HG03135 (cell line): ENCODE data around the gene PPP1R27.

Source experiments
- ATAC-seq: cut with Tn5 transposase; IDR thresholded peaks from one replicate; pipeline ENCODE4 v1.9.1; 2021; ENCODE audit warnings: mild to moderate bottlenecking, moderate library complexity; ENCODE audit not compliant: unreplicated experiment

Gene PPP1R27

DNA sequence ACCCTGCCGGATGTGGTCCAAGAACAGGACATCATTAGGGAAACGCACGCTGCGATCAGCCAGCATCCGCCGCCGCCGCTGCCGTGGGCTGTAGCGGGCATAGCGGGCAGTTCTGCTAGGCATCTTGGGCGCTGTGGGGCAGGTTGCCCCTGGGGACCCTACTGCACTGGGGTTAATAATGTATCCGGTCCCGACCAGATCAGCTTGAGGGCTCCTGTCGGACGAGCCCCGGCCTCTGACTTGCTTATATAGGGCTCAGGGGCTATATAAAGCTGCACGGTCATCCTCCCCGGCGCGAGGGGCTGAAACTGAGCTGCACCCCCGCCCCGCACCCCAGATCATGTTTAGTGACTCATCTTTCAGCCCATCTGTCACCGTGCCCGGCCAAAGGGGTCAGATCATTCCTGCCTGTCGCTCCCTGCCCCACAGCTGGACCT is at the start of gene PPP1R27:
TSS of gene PPP1R27 (minus strand) at position 220 of the 437 bp plus-strand sequence. CDS start at position 123, 97 bp downstream.
- no peak for ATAC-seq

DNA sequence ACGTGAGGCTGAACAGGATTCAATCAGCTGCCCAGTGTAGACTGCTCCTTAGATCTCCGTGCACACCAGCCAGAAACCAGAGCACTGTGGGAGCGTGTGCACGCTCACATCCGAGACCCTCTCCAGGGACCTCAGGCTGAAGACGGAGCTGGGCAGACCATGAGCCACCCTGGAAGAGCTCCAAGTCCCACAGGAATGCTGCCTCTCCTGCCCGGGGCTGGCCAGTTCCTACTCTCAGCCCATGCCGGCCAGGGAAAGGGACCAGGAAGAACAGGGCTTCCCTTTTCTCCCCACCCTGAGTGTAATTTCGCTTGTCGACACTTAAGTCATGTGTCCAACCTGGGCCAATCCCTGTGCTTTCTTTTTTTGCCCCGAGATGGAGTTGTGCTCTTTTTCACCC is 49.7 kb upstream of the PPP1R27 start:
- ATAC-seq, result no peak

DNA sequence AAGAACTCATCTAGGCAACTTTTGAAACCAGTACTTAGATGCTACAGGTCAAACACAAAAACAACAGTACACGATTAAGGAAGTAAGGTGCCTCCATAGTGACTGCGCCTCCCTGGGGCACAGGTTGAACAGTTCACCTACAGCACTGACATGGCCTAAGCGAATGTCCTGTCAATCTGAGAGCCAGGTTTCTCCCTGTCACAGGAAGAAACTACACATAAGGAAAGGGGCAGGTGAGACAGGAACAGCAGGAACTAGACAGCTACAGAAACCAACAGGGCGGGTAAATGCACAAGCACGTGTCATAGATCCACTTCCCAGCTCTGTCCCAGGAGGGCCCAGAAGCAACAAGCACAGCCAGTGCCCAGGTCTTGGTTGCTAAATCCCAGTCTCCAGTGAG is 44.3 kb upstream of the PPP1R27 start:
- no peak for ATAC-seq

GRCh38 chr17:81878294-81878693 is 43.4 kb upstream of the PPP1R27 start:
- no peak for ATAC-seq

DNA sequence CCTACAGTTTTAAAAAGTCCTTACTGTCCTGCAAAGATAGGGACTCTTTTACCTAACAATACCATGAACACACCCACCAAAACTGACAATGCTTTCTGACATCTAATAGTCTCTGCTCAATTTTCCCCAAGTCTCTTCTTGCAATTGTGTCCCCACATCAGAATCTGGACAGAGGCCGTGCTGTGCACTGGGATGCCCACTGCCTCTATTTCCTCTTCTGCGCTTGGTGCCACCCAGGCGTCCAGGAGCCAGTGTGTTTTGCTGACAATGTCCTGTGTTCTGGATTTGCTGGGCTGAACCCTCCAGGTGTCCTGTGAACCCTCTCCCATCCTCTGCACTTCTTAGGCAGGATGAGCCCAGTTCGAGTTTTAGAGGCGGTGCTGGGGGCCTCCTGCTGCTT is 42.7 kb upstream of the PPP1R27 start:
- ATAC-seq, result no peak

GRCh38 chr17:81871387-81872230 is 36.8 kb upstream of the PPP1R27 start:
- ATAC-seq, result peak; percentile 48

- ATAC-seq, result peak; percentile 15
Observed at GRCh38 chr17:81870981-81871386, 36.1 kb upstream of the PPP1R27 start, which contains the start of gene ARHGDIA. Gene ARHGDIA, minus strand, starts transcription at chr17:81871337. Its CDS starts 1,407 bp downstream, at chr17:81869930.

DNA sequence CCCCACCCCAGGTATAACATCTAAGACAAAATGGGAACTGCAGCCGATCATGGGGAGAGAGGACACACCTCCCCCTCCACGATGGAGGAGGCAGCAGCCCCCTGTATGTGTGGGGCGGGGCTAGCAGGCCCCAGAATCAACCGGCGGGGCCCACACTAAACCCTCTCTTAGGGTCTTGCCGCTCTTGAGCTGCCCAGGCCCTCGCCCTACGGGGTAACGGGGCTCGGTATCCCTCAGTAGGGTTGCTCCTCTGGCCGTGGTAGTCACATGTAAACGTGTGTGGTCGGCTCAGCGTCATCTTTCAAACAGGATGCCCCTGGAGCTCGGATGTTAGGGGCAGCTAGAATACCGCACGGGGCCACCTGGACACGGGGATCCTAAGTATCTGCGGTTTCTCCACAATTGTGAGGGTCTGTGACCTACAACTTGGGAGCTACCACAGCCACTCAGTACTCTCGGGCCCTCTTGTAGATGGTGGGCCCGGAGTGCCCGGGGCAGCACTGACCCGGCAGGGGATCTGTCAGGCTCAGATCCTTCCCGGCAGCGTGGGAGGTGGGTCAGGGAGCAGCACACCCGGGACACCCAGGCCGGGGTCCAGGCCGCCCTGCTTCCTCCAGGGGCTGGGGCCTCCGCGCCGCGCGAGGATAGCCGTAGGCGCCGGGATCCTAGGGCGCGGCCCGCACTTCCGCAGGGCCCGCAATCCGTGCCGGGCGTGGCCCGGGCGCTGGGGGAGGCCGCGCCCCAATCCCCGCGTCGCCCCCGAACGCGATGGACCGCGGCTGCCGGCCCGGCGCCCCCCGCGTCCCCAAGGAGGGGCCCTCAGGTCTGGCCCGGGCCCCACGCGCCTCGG is 35.5 kb upstream of the PPP1R27 start:
- peak; percentile 18 for ATAC-seq

GRCh38 chr17:81869221-81870130 is 34.6 kb upstream of the PPP1R27 start:
- ATAC-seq, result no peak

GRCh38 chr17:81868674-81869220 is 33.9 kb upstream of the PPP1R27 start:
- no peak for ATAC-seq

GRCh38 chr17:81867991-81868673 is 33.3 kb upstream of the PPP1R27 start:
- no peak for ATAC-seq

- no peak for ATAC-seq
Observed at GRCh38 chr17:81867170-81867990, 32.5 kb upstream of the PPP1R27 start.

GRCh38 chr17:81866440-81867169 is 31.8 kb upstream of the PPP1R27 start:
- ATAC-seq, result no peak

DNA sequence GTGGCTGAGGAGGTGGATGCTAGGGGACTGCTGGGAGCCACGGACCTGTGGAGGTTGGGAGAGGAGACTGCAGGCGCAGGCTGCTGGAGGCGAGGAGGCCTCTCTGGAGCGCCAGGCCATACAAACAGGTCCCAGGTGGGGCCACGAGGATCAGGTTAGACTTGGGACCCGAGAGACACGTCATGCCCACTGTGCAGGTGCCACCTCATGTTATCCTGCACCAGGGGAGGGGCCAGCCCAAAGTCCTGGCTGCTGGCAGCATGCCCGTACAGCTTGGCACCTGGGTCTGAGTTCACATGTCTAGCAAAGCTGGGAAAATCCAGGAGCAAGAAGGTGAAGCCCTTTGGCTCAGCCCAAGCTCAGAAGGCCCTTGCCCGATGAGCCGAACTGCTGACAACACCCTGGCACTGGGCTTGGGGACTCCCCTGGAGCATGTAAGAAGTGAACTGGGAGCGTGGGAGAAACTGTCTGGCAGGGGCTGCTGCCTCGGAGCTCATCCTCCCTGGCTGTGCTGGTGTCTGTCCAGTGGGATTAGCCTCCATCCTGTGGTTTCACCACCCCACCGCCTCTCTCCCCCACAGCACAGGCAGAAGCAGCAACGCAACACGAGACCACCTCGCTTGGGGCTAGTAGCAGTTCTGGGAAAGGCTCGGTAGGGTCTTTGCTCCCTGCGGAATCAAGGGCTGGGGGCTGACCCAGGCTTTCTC is 31.0 kb upstream of the PPP1R27 start:
- ATAC-seq, result no peak

DNA sequence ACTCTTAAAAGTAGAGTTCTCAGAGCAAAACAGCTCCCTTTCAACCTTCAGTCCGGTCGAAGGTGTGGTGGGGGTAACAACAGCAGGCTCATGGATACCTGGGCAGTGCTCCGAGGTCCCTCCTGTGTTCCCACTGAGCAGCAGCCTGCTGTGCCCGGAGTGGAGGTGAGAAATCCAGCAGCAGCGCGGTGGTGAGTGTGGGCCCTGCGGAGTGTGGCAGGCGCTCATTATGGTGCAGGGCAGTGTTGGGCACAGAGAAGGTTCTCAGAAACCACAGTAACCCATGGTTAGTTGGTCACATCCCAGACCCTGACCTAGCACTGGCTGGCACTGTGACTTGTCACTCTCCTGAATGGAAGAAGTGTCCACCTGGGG is 30.5 kb upstream of the PPP1R27 start:
- no peak for ATAC-seq

- no peak for ATAC-seq
Observed at GRCh38 chr17:81863833-81864768, 29.3 kb upstream of the PPP1R27 start.
